HepG2 (cell line): ENCODE data around the gene STRADA. TPM values are rescaled to one million over a fixed set of nuclear protein-coding genes. Genes with fewer than 3 reads are reported as not detected.

Experiments used
- GPN1 ChIP-seq: sonication (generic); formaldehyde crosslinking; IDR thresholded peaks from 2 replicates; pipeline ENCODE4 v1.5.1; 2020; ENCODE audit warnings: missing genetic modification reagents, borderline replicate concordance
- KDM2A ChIP-seq: sonication (generic); formaldehyde crosslinking; IDR thresholded peaks from 2 replicates; pipeline ENCODE4 v1.4.0; 2020; ENCODE audit warnings: low read depth, missing genetic modification reagents, borderline replicate concordance
- PAF1 ChIP-seq: IDR thresholded peaks from 2 replicates; pipeline ENCODE4 v1.6.1; 2016; ENCODE audit warnings: missing genetic modification reagents, missing compliant biosample characterization
- RXRB ChIP-seq: IDR thresholded peaks from 2 replicates; pipeline ENCODE4 v1.6.1; 2016; ENCODE audit warnings: borderline replicate concordance, missing genetic modification reagents, missing compliant biosample characterization
- SATB2 ChIP-seq: sonication (generic); formaldehyde crosslinking; IDR thresholded peaks from 2 replicates; pipeline ENCODE4 v1.5.0; 2020; ENCODE audit warnings: missing genetic modification reagents
- STAG1 ChIP-seq: sonication (generic); formaldehyde crosslinking; IDR thresholded peaks from 2 replicates; pipeline ENCODE4 v1.4.0; 2020; ENCODE audit warnings: missing genetic modification reagents
- ZC3H13 ChIP-seq: sonication (generic); formaldehyde crosslinking; IDR thresholded peaks from 2 replicates; pipeline ENCODE4 v1.8.1; 2023; ENCODE audit warnings: mild to moderate bottlenecking, missing genetic modification reagents, moderate library complexity
- ZNF274 ChIP-seq: sonication (generic); formaldehyde crosslinking; IDR thresholded peaks from 2 replicates; pipeline ENCODE4 v1.5.1; 2020; ENCODE audit warnings: mild to moderate bottlenecking, missing genetic modification reagents
- ZNF792 ChIP-seq: IDR thresholded peaks from 2 replicates; pipeline ENCODE4 v1.6.1; 2016
- ZNF878 ChIP-seq: sonication (generic); formaldehyde crosslinking; IDR thresholded peaks from 2 replicates; pipeline ENCODE4 v1.8.1; 2023; ENCODE audit warnings: mild to moderate bottlenecking, missing genetic modification reagents, moderate library complexity
- ZSCAN25 ChIP-seq: sonication (generic); formaldehyde crosslinking; IDR thresholded peaks from 2 replicates; pipeline ENCODE4 v1.8.0; 2022; ENCODE audit warnings: mild to moderate bottlenecking, missing genetic modification reagents
- polyA plus RNA-seq, 8 experiments: library from polyadenylated mRNA; depleted of rRNA in 3 of 8; stranded (reverse) in 7 of 8; unstranded in 1 of 8; fragments of >200 nt; fragmentation: Illumina TruSeq in 4 of 8; extraction: Trizol in 4 of 8; gene quantifications; 2 replicates each; pipeline versions ENCODE4 v1.2.1 to v1.2.3, GENCODE V29; 2011 to 2016; ENCODE audit warnings: low read depth in 4 of 8, missing spikeins in 1 of 8, mixed read lengths in 1 of 8; ENCODE audit not compliant: insufficient read depth in 1 of 8
- total RNA-seq, 5 experiments: library from RNA; depleted of rRNA; stranded (reverse); fragments of >200 nt; fragmentation: Illumina TruSeq; extraction: Trizol; gene quantifications; 2 replicates each; pipeline ENCODE4 v1.2.3, GENCODE V29; 2016; ENCODE audit warnings: low read depth in 1 of 5
- TF ChIP-seq, protein P1 (sequence below): sonication (generic); formaldehyde crosslinking; IDR thresholded peaks from 2 replicates; pipeline ENCODE4 v1.9.0; 2022; ENCODE audit warnings: low read depth, missing genetic modification reagents
- TF ChIP-seq, protein P2 (sequence below): sonication (generic); formaldehyde crosslinking; IDR thresholded peaks from 2 replicates; pipeline ENCODE4 v1.4.0; 2020; ENCODE audit warnings: mild to moderate bottlenecking, missing genetic modification reagents, borderline replicate concordance

Gene STRADA
- total and polyA plus RNA-seq, 2 of the 13 experiments (the other 11 are each of a cell fraction or from before 2014, with no cell fraction given): 17.6 to 17.9 TPM

DNA sequence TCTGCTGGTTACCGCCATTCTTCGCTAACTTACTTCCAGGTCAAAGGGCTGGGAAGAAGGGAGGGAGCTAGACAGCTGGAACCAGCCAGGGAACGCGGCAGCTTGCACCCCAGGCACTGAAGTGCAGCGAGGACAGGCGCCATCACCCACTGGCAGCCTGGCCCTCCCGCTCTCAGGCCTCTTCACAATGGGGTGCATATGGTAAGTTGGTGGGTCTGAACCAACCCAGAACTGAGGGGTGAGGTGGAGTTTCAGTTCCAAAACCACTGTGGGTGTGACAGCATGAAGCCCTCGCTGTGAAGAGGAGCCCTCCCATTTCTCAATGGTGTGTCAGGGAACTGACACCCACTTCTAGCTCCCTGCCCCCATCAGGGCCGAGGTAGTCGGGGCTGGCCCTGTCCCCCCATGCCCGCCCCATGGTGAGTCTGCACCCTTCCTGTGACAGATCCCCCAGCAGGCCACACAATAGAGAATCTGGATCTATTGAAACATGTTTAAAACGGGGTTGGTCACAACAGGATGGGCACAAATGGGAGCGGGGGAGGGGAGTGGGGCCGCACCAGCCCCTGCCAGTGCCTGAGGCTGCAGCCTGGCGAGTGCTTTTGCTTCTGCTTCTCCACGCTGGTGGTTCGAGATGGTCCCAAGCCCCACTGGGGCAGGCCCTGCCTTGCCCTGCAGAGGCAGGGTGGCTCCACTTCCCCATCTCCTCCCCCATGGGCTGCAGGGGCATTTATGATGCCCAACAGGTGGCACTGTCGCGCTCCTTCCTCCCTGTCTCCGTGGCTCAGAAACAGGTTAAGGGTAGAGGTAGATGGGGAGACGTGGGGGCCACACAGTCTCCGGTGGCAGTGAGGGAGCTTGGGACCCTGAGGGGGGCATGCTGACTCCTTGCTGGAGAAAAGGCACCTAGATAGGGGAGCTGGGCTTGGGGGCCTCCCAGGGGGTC is 44.0 kb downstream of the STRADA start (continued):
- 0 out of 2 replicates have a peak, but pooled peaks have one; percentile 21 for TF ChIP-seq GPN1 (CRISPR knock-in tag)
- peak; percentile 66; the same call in 1 of the 2 replicates for TF ChIP-seq KDM2A (CRISPR knock-in tag)
- no peak for TF ChIP-seq SATB2 (CRISPR knock-in tag)
- TF ChIP-seq ZSCAN25: 0 out of 2 replicates have a peak, but pooled peaks have one; percentile 35
- TF ChIP-seq ZNF274 (CRISPR knock-in tag): 0 out of 2 replicates have a peak, but pooled peaks have one; percentile 28
- peak; percentile 28; the same call in 1 of the 2 replicates for TF ChIP-seq ZNF792
- TF ChIP-seq, protein P1, sequence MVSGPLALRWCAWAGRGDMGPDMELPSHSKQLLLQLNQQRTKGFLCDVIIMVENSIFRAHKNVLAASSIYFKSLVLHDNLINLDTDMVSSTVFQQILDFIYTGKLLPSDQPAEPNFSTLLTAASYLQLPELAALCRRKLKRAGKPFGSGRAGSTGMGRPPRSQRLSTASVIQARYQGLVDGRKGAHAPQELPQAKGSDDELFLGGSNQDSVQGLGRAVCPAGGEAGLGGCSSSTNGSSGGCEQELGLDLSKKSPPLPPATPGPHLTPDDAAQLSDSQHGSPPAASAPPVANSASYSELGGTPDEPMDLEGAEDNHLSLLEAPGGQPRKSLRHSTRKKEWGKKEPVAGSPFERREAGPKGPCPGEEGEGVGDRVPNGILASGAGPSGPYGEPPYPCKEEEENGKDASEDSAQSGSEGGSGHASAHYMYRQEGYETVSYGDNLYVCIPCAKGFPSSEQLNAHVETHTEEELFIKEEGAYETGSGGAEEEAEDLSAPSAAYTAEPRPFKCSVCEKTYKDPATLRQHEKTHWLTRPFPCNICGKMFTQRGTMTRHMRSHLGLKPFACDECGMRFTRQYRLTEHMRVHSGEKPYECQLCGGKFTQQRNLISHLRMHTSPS (CRISPR knock-in tag): no peak
- TF ChIP-seq ZC3H13 (CRISPR knock-in tag): peak; percentile 55; the same call in 1 of the 2 replicates
- 0 out of 2 replicates have a peak, but pooled peaks have one; percentile 24 for TF ChIP-seq ZNF878 (CRISPR knock-in tag)
- TF ChIP-seq STAG1 (CRISPR knock-in tag): peak; percentile 58
- TF ChIP-seq PAF1: peak; percentile 70; the same call in 1 of the 2 replicates
- TF ChIP-seq, protein P2, sequence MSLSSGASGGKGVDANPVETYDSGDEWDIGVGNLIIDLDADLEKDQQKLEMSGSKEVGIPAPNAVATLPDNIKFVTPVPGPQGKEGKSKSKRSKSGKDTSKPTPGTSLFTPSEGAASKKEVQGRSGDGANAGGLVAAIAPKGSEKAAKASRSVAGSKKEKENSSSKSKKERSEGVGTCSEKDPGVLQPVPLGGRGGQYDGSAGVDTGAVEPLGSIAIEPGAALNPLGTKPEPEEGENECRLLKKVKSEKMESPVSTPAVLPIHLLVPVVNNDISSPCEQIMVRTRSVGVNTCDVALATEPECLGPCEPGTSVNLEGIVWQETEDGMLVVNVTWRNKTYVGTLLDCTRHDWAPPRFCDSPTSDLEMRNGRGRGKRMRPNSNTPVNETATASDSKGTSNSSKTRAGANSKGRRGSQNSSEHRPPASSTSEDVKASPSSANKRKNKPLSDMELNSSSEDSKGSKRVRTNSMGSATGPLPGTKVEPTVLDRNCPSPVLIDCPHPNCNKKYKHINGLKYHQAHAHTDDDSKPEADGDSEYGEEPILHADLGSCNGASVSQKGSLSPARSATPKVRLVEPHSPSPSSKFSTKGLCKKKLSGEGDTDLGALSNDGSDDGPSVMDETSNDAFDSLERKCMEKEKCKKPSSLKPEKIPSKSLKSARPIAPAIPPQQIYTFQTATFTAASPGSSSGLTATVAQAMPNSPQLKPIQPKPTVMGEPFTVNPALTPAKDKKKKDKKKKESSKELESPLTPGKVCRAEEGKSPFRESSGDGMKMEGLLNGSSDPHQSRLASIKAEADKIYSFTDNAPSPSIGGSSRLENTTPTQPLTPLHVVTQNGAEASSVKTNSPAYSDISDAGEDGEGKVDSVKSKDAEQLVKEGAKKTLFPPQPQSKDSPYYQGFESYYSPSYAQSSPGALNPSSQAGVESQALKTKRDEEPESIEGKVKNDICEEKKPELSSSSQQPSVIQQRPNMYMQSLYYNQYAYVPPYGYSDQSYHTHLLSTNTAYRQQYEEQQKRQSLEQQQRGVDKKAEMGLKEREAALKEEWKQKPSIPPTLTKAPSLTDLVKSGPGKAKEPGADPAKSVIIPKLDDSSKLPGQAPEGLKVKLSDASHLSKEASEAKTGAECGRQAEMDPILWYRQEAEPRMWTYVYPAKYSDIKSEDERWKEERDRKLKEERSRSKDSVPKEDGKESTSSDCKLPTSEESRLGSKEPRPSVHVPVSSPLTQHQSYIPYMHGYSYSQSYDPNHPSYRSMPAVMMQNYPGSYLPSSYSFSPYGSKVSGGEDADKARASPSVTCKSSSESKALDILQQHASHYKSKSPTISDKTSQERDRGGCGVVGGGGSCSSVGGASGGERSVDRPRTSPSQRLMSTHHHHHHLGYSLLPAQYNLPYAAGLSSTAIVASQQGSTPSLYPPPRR (CRISPR knock-in tag): no peak
- peak; percentile 27; the same call in 1 of the 2 replicates for TF ChIP-seq RXRB (CRISPR knock-in tag)
